Measurements from ENCODE around the gene TNFSF13B. TPM values are rescaled to one million over a fixed set of nuclear protein-coding genes. Genes with fewer than 3 reads are reported as not detected.

TNFSF13B gene
- total RNA-seq, 4 donors from 2014 or later = 0.38 to 2.5 (median 0.69) TPM

GRCh38 chr13:108345016-108345415 is 75.5 kb downstream of the TNFSF13B start:
- WGBS, 2 donors = 84 to 91% methylated on average over 10 of the region's 10 CpGs
- intact Hi-C loops (cut with DNase I; ENCODE audit: low total_unique reads) = no loop called here
- TF ChIP-seq CTCF (IDR thresholded peaks at IDR 0.05) = no peak
- TF ChIP-seq POLR2A (IDR thresholded peaks at IDR 0.05) = no peak
- H3K4me3 ChIP-seq (ENCODE audit: low read depth, poor library complexity, severe bottlenecking) = no peak overlapping the region
- DNase-seq (ENCODE audit: low spot score in 2 of 2) = no peak

- no peak for DNase-seq (ENCODE audit: low spot score in 2 of 2)
- no peak for TF ChIP-seq CTCF (IDR thresholded peaks at IDR 0.05)
- no peak for TF ChIP-seq POLR2A (IDR thresholded peaks at IDR 0.05)
- intact Hi-C loops (cut with DNase I; ENCODE audit: low total_unique reads) = no loop called here
- H3K4me3 ChIP-seq (ENCODE audit: low read depth, poor library complexity, severe bottlenecking) = no peak overlapping the region
- WGBS, 2 donors = 61 to 64% methylated on average over 8 of the region's 8 CpGs
These were observed 76.9 kb downstream of the TNFSF13B start for GRCh38 chr13:108346376-108346775.

GRCh38 chr13:108349269-108349668 is 79.8 kb downstream of the TNFSF13B start:
- no peak for DNase-seq (ENCODE audit: low spot score in 2 of 2)
- H3K4me3 ChIP-seq (ENCODE audit: low read depth, poor library complexity, severe bottlenecking) = no peak overlapping the region
- WGBS, 2 donors = 37 to 52% methylated on average over 1 of the region's 1 CpG
- intact Hi-C loops (cut with DNase I; ENCODE audit: low total_unique reads) = no loop called here
- TF ChIP-seq CTCF (IDR thresholded peaks at IDR 0.05) (no peak), POLR2A (IDR thresholded peaks at IDR 0.05) (no peak)

GRCh38 chr13:108350579-108350978 is 81.1 kb downstream of the TNFSF13B start:
- no peak overlapping the region for H3K4me3 ChIP-seq (ENCODE audit: low read depth, poor library complexity, severe bottlenecking)
- no peak for DNase-seq (ENCODE audit: low spot score in 2 of 2)
- intact Hi-C loops (cut with DNase I; ENCODE audit: low total_unique reads) = no loop called here
- 87 to 89% methylated on average over 9 of the region's 9 CpGs for WGBS, 2 donors
- TF ChIP-seq POLR2A (IDR thresholded peaks at IDR 0.05) = no peak
- no peak for TF ChIP-seq CTCF (IDR thresholded peaks at IDR 0.05)

GRCh38 chr13:108352599-108352998 is 83.1 kb downstream of the TNFSF13B start:
- intact Hi-C loops (cut with DNase I; ENCODE audit: low total_unique reads) = no loop called here
- H3K4me3 ChIP-seq (ENCODE audit: low read depth, poor library complexity, severe bottlenecking) = no peak overlapping the region
- no peak for DNase-seq (ENCODE audit: low spot score in 2 of 2)
- 39 to 47% methylated on average over 3 of the region's 3 CpGs for WGBS, 2 donors
- TF ChIP-seq POLR2A (IDR thresholded peaks at IDR 0.05) = no peak
- TF ChIP-seq CTCF (IDR thresholded peaks at IDR 0.05) = no peak

GRCh38 chr13:108357228-108357627 is 87.7 kb downstream of the TNFSF13B start:
- 93 to 95% methylated on average over 3 of the region's 3 CpGs for WGBS, 2 donors
- no peak overlapping the region for H3K4me3 ChIP-seq (ENCODE audit: low read depth, poor library complexity, severe bottlenecking)
- intact Hi-C loops (cut with DNase I; ENCODE audit: low total_unique reads) = no loop called here
- DNase-seq (ENCODE audit: low spot score in 2 of 2) = no peak
- TF ChIP-seq CTCF (IDR thresholded peaks at IDR 0.05) = no peak
- no peak for TF ChIP-seq POLR2A (IDR thresholded peaks at IDR 0.05)
